Activated T-helper 1 cell treated with anti-CD3 and anti-CD28 coated beads, Interleukin-12 subunit alpha, Interleukin-12 subunit beta, Interleukin-2, Interleukin-4 antibody, amounts not matched to agents 30 ng/mL and 10 ng/mL and 1 ng/mL, durations not matched to agents 14 hours and 24 hours and 36 hours (primary cell): ENCODE results near the gene RELA. TPM values are rescaled to one million over a fixed set of nuclear protein-coding genes. Genes with fewer than 3 reads are reported as not detected.

Experiments
- DNase-seq: peaks from one replicate; pipeline ENCODE4 v3.0.0; 2021; ENCODE audit warnings: low spot score
- H3K27ac Mint-ChIP-seq: one replicate; pipeline ENCODE4 v1.8.0; 2021; ENCODE audit warnings: mild to moderate bottlenecking, mixed read lengths
- H3K27me3 Mint-ChIP-seq: one replicate; pipeline ENCODE4 v1.8.0; 2022; ENCODE audit warnings: mild to moderate bottlenecking, moderate library complexity, mixed read lengths; ENCODE audit not compliant: insufficient read depth
- H3K36me3 Mint-ChIP-seq: one replicate; pipeline ENCODE4 v1.8.0; 2021; ENCODE audit warnings: low read depth, mixed read lengths
- H3K4me1 Mint-ChIP-seq: one replicate; pipeline ENCODE4 v1.8.0; 2021; ENCODE audit warnings: low read depth, mixed read lengths
- H3K4me3 Mint-ChIP-seq: one replicate; pipeline ENCODE4 v1.8.0; 2021; ENCODE audit warnings: mild to moderate bottlenecking, moderate library complexity, mixed read lengths
- H3K9me3 Mint-ChIP-seq: one replicate; pipeline ENCODE4 v1.8.0; 2021; ENCODE audit warnings: mixed read lengths
- intact Hi-C: fragments of 100-400 bp; cut with micrococcal nuclease; formaldehyde crosslinking; loops from one replicate; pipeline ENCODE4 v1.15.1; 2024
- total RNA-seq: library from RNA; stranded (reverse); gene quantifications from 2 replicates; pipeline ENCODE4 v1.2.3, GENCODE V29; 2022

RELA gene
- total RNA-seq, 1 donor from 2014 or later, result 102 TPM

DNA sequence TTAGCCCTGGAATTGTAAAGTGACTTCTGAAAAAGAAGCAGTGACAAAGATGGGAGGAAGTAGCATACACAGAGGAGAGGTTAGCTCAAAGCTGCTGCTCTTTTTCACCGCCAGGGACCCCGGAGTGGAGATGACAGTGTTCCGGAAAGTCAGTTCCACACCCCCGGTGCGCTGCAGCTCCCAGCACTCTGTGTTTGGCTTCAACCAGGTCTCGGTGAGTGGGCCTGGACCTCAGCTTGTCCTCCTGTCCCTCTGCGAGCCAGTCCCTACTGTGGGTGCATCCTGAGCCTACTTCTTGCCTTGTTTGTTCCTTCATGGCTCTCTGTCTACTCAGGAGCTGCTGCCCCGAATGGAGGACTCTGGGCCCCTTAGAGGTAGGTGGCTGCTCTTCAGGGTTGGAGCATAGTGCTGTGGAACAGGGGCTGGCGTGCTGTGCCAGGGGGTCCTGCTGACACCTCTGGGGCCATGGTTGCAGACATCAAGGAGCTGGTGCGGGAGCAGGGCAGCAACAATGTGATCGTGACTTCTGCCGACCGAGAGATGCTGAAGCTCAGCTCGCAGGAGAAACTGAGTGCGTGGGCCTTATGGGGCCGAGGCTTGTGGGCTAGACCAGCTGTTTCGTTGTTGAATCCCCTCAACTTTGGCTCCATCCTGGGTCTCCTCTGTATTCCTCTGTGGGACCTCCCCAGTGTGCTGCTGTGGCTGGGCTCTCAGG lies 45.4 kb downstream of the RELA start:
- intact Hi-C loops, result loop anchor here (10.0 kb wide), 1 partner anchor 502 kb away; the partner anchor contains the start of genes TM7SF2 and ZNHIT2
- H3K4me3 Mint-ChIP-seq, result peak overlapping the region; percentile 97
- peaks cover 31% of the 10 kb centered on the region for H3K36me3 Mint-ChIP-seq
- H3K4me1 Mint-ChIP-seq, result peaks cover 12% of the 10 kb centered on the region
- no peaks in the 10 kb centered on the region for H3K27me3 Mint-ChIP-seq
- H3K27ac Mint-ChIP-seq, result peak overlapping the region; percentile 83
- no peak for DNase-seq
- no peaks in the 10 kb centered on the region for H3K9me3 Mint-ChIP-seq

DNA sequence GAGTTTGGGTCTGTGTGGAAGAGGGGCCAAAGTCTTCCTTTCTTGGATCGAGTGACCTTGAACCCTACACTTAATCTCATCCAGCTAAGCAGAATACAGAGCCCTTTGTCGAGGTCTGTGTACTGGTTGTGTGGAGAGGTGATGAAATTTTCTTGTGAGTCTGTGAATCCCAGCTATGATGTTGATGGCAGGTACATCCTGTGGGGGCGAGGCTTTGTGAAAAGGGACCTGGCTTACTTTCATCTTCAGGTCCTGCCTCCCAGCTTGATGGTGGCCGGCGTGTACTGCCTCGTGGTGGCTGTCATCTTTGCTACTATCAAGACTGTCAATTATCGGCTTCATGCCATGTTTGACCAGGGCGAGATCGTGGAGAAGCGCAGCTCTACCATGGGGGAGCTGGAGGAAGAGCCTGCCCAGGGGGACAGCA lies 46.1 kb downstream of the RELA start:
- DNase-seq, result no peak
- peak overlapping the region; percentile 83 for H3K27ac Mint-ChIP-seq
- H3K4me1 Mint-ChIP-seq, result peaks cover 18% of the 10 kb centered on the region
- H3K4me3 Mint-ChIP-seq, result peak overlapping the region; percentile 97
- no peaks in the 10 kb centered on the region for H3K27me3 Mint-ChIP-seq
- H3K9me3 Mint-ChIP-seq, result no peaks in the 10 kb centered on the region
- intact Hi-C loops, result loop anchor here (10.0 kb wide), 1 partner anchor 502 kb away; the partner anchor contains the start of genes TM7SF2 and ZNHIT2
- H3K36me3 Mint-ChIP-seq, result peaks cover 32% of the 10 kb centered on the region

DNA sequence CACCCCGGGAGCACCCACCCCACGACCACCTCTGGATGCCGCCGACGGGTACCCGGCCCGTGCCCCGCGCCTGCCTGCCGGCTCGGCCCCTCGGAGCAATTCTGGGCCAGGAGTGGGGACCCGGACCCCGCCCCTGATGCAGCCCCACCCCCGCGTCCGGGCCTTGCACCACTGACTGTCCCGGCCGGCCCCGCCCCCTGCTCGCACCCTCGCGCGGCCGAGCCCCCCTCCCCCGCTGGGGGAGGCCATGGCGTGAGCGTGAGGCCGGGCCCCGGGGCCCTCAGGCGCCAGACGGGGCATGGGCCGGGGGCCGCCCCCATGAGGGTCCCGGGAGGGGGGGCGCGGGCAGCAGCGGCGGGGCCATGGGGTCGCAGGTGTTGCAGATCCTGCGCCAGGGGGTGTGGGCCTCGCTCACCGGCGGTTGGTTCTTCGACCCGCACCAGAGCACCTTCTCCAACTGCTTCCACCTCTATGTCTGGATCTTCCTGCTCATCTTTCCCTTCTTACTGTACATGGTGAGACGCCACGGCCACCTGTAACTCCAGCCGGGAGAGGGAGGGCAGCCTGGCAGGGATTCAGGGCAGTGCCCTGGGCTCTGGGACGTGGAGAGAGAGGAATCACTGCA lies 46.7 kb downstream of the RELA start:
- intact Hi-C loops, result loop anchor here (1.0 to 10.0 kb wide), 18 partner anchors 22 to 839 kb away; partner anchors contain the start of genes BANF1, C11orf68, DRAP1 and EIF1AD
- peak; percentile 44 for DNase-seq
- H3K27ac Mint-ChIP-seq, result peak overlapping the region; percentile 94
- peaks cover 28% of the 10 kb centered on the region for H3K36me3 Mint-ChIP-seq
- no peaks in the 10 kb centered on the region for H3K9me3 Mint-ChIP-seq
- H3K4me3 Mint-ChIP-seq, result peak overlapping the region; percentile 97
- no peaks in the 10 kb centered on the region for H3K27me3 Mint-ChIP-seq
- H3K4me1 Mint-ChIP-seq, result peaks cover 21% of the 10 kb centered on the region

DNA sequence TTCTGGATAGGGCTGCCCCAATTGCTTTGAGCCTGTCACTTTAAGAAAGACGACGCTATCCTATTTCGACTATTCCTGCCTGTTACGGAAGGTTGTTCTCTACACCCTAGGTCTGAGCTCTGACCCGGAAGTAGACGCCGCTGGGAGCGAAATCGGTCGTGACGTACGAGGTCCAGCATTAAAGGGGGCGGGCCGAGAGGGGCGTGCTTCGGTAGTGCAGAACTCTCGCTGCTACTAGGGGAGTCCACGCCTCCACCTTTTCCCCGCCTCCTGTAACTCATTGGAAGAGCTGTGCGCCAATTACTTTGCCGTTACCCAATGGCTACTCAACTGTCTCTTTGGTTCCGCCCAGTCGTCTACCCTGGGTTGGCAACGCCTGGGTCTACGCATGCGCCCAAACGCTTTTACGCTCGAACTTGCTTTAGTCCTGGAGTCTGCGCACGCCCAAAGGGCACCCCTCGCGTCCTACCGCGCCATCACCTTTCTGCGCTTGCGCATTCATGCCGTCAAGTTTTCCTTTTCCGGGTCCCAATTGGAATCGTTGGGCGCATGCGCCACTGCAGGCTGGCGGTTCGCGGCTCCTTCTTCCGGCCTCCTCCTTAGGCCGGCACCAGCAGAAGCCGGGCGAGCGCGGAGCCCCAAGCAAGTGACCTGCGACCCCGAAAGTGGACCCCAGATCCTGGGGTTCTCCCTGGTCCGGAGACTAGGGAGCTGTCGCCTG lies 47.3 kb downstream of the RELA start, which contains the start of gene PCNX3:
PCNX3 (plus strand) TSS at position 548 of the 721 bp plus-strand sequence. CDS start 536 bp downstream, outside the sequence.
- peak within 1 kb of the TSS; percentile 94 for H3K27ac Mint-ChIP-seq
- H3K4me3 Mint-ChIP-seq, result peak within 1 kb of the TSS; percentile 97
- peak; percentile 100 for DNase-seq
- peaks cover 29% of the 10 kb centered on the region for H3K36me3 Mint-ChIP-seq
- H3K9me3 Mint-ChIP-seq, result no peaks in the 10 kb centered on the region
- H3K4me1 Mint-ChIP-seq, result peaks cover 27% of the 10 kb centered on the region
- intact Hi-C loops, result loop anchor here (1.0 to 10.0 kb wide), 18 partner anchors 23 to 839 kb away; partner anchors contain the start of genes BANF1, C11orf68, DRAP1 and EIF1AD
- H3K27me3 Mint-ChIP-seq, result no peaks in the 10 kb centered on the region

DNA sequence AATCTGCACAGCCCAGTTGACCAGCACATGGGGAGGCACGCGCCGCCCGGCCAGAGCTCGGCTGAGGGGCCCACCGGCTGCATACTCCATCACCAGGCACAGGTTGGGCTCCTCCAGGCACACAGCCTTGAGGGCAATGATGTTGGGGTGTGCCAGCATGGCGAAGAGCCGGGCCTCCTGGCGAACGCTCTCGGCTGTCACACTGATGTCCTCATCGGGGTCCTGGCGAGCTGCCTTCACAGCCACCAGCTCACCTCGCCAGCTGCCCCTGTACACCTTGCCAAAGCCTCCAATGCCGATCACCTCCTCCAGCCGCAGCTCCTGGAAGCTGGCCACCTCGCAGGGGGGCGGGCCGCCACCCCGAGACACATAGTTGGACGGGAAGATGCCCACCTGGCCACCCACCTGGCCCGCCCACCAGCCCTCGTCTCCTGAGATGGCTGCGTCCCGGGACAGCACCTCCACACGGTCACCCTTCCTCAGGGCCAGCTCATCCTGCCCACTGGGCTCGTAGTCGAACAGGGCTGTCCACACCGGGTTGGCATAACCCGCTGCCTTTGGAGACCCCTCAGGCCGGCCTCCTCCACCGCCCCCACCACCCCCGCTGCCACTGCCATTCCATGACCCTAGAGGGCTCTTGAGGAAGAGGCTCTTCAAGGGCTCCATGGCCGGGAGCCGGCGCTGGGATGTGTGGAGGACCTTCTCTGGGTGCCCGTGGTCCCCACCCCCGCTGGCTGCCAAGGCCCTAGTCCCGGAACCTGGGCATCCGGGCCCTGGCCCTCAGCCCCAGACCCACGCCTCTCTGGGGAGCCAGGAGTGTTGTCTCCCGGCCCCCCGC lies 49.4 kb downstream of the RELA start:
- Mint-ChIP-seq H3K27me3 (no peaks in the 10 kb centered on the region), H3K4me1 (peaks cover 43% of the 10 kb centered on the region), H3K36me3 (peaks cover 30% of the 10 kb centered on the region), H3K4me3 (peak overlapping the region; percentile 95), H3K27ac (peak overlapping the region; percentile 72), H3K9me3 (no peaks in the 10 kb centered on the region)
- intact Hi-C loops, result loop anchor here (10.0 kb wide), 1 partner anchor 499 kb away; the partner anchor contains the start of genes TM7SF2 and ZNHIT2
- DNase-seq, result no peak

DNA sequence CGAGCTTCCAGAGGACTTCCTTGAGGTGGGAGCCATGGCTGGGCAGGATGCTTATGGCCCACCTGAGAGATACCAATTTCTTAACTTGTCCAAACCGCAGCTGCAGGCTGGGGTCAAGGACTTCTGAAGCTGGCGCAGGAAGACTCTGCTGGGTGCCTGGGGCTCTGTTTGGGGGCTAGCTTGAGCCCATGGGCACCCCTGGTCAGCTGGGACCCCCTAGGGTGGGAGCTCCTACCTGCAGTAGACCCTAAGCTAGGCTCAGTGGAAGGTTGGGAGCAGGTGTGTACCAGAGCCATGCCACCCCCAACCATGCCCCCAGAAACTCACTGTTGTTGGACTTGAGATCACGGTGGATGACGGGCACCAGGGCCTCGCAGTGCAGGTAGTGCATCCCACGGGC lies 50.0 kb downstream of the RELA start:
- Mint-ChIP-seq H3K27me3 (no peaks in the 10 kb centered on the region), H3K27ac (peak overlapping the region; percentile 77), H3K36me3 (peaks cover 34% of the 10 kb centered on the region), H3K9me3 (no peaks in the 10 kb centered on the region), H3K4me1 (peaks cover 43% of the 10 kb centered on the region), H3K4me3 (peak overlapping the region; percentile 95)
- DNase-seq, result no peak
- intact Hi-C loops, result loop anchor here (10.0 kb wide), 1 partner anchor 498 kb away; the partner anchor contains the start of genes TM7SF2 and ZNHIT2

DNA sequence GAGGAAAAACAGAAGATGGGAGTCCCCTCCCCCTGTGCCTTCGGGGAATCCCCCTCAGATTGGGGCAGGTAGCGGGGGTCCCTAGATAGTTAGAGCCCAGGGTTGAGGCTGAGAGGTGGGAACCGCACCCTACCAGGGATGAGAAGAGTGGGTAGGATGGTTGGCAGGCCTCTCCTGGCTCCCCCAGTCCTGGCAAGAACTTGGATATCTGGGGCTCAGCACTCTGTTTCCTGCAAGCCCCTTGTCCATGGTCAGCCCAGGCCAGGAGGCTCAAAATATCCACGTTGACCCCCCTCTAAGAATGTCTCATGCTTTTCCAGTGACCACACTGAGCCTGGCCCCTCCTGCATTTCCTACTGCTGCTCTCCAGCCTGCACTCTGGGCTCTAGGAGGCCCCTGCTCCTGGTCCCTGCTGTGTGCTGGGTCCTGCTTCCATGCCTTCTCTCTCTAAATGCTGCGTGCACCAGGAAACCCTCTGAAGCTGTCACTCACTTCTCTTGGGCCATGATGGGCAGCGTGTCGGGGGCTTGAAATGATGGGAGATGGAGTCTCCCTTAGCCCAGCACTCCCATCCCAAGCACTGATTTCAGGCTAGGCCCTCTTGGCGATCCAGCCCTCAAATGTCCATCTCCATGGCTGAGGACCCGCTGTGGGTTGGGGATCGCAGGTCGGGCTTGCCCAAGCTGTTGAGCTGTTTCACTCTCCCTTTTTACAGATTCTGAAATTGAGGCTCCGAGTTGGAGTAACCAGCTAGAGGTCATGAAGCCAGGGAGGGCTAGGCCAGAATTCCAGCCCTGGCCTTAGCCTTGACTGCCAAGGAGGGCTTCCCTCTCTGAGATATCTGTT lies 50.7 kb downstream of the RELA start:
- Mint-ChIP-seq H3K9me3 (no peaks in the 10 kb centered on the region), H3K4me3 (peak overlapping the region; percentile 95), H3K36me3 (peaks cover 36% of the 10 kb centered on the region), H3K27me3 (no peaks in the 10 kb centered on the region), H3K4me1 (peaks cover 43% of the 10 kb centered on the region), H3K27ac (peak overlapping the region; percentile 77)
- no peak for DNase-seq
- intact Hi-C loops, result loop anchor here (10.0 kb wide), 1 partner anchor 497 kb away; the partner anchor contains the start of genes TM7SF2 and ZNHIT2

DNA sequence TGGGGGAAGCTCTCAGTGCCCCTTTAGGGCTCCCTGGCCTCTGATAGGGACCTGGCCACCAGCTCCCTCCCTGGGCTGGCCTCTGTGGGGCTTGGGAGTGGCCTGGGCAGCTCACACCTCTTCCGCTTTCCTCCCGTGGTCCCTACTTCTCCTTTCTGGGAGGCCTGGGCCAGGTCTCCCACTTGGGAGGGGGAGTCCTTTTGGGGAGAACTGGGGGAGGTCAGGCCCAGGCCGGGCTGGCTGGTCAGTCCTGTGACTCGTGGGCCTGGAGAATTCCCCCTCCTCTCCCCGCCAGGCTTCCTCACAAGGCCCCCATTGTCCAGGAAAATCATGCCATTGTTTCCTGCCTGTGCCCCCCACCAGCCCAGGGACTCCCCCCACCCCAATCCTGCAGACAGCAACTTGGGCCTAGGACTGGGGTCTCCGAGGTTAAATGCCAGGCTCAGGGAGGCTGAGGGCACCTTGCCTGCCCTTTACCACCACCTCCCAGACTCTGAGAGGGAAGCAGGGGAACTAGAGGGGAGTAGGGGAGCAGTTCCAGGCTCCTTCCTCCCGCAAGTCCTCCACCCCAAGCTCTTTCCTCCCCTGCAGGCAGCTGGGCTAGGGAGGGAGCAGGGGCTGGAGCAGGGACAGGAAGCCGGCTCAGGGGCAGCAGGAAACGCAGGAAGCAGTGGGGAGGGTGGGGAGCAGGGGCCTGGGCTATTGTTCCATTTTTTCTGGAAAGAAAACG lies 51.5 kb downstream of the RELA start:
- Mint-ChIP-seq H3K4me3 (peak overlapping the region; percentile 95), H3K27me3 (no peaks in the 10 kb centered on the region)

DNA sequence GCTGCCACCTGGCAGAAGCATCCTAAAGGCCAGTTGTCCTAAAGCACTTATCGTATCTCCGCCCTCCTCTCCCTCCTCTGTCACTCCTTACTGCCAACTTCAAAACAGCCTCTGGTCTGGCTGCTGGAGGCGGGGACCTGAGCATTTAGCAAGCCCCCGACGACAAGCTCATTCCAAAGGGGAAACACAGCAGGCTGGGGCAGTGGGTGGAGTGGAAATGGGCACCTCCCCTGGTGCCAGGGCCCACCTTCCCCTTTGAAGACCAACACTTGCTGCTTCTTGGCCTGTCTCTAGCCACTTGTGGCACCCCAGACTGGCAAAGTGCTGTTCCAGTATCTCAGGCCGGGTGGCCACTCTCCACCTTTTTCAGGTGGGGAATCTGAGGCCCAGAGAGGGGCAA lies 52.3 kb downstream of the RELA start:
- intact Hi-C loops, result loop anchor here (10.0 kb wide), 1 partner anchor 496 kb away; the partner anchor contains the start of genes TM7SF2 and ZNHIT2
- peaks cover 44% of the 10 kb centered on the region for H3K36me3 Mint-ChIP-seq

More for the DNA sequence above, 51.5 kb downstream of the RELA start:
- H3K36me3 Mint-ChIP-seq, result peaks cover 38% of the 10 kb centered on the region
- no peak for DNase-seq
- H3K9me3 Mint-ChIP-seq, result no peaks in the 10 kb centered on the region
- peaks cover 35% of the 10 kb centered on the region for H3K4me1 Mint-ChIP-seq
- peak overlapping the region; percentile 42 for H3K27ac Mint-ChIP-seq
- intact Hi-C loops, result loop anchor here (10.0 kb wide), 1 partner anchor 496 kb away; the partner anchor contains the start of genes TM7SF2 and ZNHIT2

DNA sequence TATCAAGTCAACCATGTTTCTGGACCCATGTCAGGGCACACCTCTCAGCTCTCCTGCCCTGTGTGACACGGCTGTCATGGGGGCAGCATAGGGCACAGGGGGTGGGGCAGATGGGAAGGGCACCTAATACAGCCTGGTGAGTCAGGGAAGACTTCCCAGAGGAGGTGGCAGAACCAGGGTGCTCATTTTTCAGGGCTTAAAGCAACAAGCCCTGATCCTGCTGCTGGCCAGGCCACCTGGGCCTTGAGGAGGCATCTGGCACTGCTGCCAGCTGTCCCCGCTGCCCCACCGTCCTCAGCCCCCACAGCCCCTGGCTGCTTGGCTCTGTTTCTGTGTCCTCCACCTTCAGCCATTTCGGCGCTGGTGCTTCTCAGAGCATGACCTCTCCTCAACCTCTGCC lies 53.1 kb downstream of the RELA start:
- H3K4me1 Mint-ChIP-seq, result peaks cover 35% of the 10 kb centered on the region
- H3K27me3 Mint-ChIP-seq, result no peaks in the 10 kb centered on the region
- peak overlapping the region; percentile 57 for H3K4me3 Mint-ChIP-seq
- no peaks in the 10 kb centered on the region for H3K9me3 Mint-ChIP-seq
- DNase-seq, result no peak
- H3K36me3 Mint-ChIP-seq, result peaks cover 44% of the 10 kb centered on the region
- H3K27ac Mint-ChIP-seq, result peak overlapping the region; percentile 61
- intact Hi-C loops, result loop anchor here (10.0 kb wide), 1 partner anchor 495 kb away; the partner anchor contains the start of genes TM7SF2 and ZNHIT2

More for the DNA sequence above, 52.3 kb downstream of the RELA start:
- DNase-seq, result no peak
- Mint-ChIP-seq H3K27me3 (no peaks in the 10 kb centered on the region), H3K4me1 (peaks cover 35% of the 10 kb centered on the region), H3K27ac (peak overlapping the region; percentile 61), H3K4me3 (peak overlapping the region; percentile 57), H3K9me3 (no peaks in the 10 kb centered on the region)
